HG03103 (cell line): ENCODE results near the gene CCDC91.
A peak's percentile ranks its signal among the peaks of the same experiment; 100 is the strongest.
"Not testable (repeated sequence)": the region's sequence is repeated elsewhere in the genome, so short reads cannot be mapped to it uniquely, and the experiment has no call there.

Experiments used
- ATAC-seq: cut with Tn5 transposase; IDR thresholded peaks from one replicate; pipeline ENCODE4 v1.9.1; 2021; ENCODE audit warnings: low read depth; ENCODE audit not compliant: unreplicated experiment

Gene CCDC91

DNA sequence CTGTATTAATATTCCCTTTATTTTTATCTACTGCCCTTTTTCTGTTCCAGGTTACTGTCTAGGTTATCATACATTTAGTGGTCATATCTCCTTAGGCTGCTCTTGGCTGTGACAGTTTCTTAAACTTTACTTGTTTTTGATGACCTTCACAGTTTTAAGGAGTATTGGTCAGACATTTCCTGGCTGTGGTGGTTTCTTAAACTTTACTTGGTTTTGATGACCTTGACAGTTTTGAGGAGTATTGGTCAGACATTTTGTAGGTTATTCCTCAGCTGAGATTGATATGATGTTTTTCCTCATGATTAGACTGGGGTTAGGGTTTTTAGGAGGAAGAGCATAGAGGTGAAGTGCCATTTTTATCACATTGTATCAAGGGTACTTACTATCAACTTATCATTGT lies 36.4 kb downstream of the CCDC91 start:
- no peak for ATAC-seq

DNA sequence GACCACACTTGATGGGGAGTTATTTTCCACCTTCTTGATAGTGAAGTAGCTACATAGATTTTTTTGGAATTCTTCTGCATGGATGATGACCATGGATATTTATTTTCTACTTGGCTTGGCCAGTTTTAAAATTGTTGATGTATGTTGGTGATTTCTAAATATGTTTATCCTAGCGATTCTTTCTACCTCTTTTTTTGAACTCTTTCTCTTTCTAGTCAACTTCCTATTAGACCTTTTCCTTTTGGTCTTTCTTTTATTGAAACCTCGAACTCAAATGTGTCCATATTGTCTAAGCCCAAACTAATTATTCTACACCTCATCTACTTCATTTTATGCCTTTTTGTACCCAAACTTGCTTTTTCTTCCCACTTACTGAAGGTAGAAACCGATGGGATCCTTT lies 37.0 kb downstream of the CCDC91 start:
- ATAC-seq, result no peak

DNA sequence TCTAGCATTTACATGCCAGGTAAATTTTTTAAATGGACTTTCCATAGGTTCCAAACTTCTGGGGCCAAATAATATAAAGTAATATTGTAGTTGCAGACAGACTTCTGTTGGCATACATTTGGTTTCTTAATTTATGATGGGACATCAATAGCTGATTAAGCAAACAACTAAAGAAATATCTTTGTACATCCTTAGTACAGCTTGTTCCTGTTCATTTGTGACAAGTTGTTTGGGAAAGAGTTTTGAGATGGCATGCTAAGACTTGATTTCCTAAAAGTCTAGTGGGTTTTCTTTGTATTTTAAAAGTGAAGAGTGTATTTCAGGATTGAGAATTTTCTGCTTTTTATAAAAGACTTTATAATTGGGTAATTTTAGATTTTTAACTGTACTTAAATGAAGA lies 41.0 kb downstream of the CCDC91 start:
- no peak for ATAC-seq

DNA sequence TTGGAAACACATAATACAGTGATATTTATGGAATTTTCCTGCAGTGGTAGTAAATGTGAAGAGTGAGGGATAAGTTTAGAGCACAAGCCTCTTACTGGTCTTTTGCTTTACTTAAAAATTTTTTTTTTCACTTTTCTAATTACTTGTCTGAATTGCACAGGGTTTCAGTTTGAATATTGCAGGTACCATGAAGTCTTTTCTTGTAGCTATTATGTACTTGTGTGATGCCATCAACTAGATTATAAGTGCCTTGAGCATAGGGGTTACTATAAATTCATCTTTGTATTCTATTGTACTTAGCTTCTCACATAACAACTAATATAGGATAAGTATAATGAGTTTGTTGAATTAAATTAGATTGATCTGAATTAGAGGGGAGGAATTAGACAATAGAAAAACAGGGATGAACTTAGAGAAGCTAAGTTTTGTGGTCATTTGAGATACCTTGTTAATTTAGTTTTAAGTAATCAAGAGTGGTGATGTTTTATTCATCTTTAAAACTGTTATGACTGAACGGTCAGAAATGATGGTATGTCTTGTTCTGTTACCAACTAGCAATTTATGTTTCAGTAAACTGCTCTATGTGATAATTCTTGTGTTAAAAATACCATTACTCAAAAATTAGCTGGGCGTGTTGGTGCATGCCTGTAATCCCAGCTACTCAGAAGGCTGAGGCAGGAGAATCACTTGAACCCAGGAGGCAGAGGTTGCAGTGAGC lies 42.1 kb downstream of the CCDC91 start:
- ATAC-seq, result peak; percentile 46

DNA sequence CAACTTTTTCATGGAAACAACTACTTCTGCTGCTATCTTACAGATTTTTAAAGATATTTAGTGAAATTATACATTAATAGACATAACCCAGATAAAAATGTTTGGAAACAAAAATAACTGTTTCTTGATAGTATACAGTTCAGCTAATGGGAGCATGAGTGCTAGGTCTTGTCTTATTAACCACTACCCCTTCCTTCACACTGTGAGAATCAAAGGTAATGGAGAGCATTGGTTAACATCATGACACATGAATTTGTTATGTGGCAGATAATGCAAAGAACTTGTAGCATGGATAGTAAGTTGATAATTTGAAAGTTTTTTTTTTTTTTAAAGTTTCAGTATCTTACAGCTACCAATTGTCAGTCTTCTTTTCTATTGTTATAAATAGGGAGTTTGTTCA lies 44.2 kb downstream of the CCDC91 start:
- no peak for ATAC-seq

DNA sequence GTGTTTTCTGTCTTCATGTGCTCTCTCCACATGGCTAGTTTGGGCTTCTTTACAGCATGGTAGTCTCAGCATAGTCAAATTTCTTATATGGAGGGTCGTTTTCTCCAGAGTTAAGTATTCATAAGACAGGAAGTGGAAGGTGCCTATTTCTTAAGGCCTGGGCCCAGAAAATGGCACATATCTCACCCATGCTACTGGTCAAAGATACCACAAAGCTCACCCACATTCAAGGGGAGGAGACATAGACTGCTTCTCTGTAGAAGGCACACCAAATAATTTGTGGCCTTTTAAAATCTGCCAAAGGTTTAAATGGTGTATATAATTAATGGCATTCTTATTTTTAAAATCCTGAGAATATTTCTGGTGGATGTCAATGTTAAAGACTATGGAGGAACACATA lies 44.8 kb downstream of the CCDC91 start:
- no peak for ATAC-seq

DNA sequence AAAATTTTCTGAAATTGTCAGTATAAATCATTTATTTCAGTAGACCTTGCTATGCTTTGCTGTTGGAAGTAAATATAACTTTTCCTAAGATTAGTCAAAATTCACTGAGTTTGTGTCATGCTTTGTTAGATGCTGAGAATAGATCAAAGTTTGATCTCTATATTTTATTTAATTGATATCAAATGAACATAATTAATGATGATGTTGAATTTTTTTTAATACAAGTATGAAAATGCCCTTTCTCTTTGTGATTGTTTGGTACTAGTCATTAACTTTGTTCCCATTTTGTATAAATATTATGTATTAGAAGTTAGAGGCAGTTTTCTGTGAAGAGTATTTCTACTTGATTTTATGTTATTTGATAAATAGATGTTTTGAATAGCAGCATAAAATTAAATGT lies 45.7 kb downstream of the CCDC91 start:
- no peak for ATAC-seq

DNA sequence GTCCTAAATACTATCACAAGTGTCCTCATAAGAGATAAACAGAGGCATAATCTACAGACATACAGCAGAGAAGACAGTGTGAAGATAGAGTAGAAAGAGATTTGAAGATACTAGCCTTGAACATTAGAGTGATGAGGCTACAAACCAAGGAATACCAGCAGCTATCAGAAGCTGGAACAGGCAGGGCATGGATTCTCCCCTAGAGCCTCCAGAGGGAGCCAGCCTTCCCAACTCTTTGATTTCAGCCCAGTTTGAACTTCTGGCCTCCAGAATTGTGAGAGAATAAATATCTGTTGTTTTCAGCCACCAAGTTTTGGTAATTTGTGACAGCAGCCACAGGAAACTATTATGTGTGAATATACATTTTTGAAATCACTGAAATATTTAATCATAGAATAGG lies 47.2 kb downstream of the CCDC91 start:
- ATAC-seq, result no peak

DNA sequence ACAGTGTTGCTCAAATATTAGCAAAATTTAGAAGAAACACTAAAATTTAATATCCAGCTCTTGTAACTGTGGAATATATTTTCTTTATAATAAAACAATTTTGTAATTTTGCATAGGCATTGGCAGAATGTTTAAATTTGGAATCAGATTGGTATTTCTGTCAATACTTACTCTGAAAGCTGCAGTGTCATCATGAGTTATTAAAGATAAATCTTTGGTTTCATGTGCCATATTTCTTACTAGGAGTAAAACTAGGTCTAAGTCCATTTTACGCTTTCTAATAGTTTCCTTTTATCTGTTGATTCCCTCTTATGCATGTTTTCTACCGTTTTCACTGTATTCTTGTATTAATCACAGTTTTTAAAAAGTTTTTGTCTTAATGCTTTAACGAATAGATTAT lies 49.7 kb downstream of the CCDC91 start:
- ATAC-seq, result no peak

DNA sequence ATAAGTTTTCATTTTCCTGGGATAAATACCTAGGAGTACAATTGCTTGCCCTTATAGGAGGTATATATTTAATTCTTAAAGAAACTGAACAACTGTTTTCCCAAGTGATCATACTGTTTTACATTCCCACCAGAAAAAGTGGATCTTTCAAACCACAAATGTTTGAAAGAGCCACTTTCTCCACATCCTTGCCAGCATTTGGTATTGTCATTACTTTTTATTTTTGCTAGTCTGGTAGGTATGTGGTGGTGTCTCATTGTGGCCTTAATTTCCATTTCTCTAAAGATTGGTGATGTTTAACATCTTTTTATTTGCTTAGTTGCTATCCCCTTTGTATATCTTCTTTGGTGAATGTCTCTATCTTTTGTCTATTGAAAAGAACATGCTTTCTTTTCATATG lies 50.6 kb downstream of the CCDC91 start:
- ATAC-seq, result no peak

DNA sequence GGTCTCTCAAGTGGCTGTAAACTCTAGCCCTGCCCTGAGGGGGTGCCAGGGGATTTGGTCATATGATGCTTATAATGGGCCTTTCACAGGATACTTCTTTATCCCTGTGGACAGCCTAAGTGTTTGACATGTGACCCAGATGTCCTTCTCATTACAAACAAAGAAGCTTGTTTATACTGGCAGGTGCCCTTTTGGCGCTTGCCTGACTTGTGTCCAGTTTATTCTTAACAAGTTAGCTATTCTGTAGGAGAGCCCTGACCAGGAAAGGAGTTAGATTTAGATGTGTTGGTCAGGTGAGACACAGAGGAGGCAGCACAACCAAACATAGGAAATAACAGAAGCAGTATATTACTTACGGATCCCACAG lies 51.9 kb downstream of the CCDC91 start:
- no peak for ATAC-seq

DNA sequence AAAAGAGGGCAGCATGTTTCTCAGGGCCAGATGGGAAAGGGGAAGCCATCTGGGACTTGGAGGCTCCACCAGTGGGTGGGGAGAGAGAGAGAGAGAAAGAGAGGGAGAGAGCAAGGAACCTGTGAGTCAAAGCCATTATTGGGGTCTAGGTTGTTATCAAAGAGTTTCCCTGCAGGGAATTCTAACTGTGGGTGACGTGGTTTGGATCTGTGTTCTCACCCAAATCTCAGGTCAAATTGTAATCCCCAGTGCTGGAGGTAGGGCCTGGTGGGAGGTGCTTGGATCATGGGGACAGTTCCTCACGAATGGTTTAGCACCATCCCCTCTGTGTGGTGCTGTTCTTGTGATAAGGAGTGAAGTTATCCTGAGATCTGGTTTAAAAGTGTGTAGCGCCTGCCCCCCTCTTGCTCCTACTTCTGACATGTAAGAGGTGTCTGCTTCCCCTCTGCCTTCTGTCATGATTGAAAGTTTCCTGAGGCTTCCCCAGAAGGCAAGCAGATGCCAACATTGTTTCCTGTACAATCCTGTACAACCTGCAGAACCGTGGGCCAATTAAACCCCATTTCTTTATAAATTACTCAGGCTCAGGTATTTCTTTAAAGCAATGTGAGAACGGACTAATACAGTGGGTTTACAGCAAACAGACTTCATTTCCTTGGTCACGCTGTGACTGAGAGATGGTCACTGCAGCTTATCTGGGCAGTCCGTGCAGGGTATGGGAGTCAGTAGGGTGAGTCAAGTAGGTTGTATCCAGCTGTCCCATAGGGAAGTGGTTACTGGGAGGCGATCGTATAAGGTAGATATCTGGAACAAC lies 52.4 kb downstream of the CCDC91 start:
- no peak for ATAC-seq

DNA sequence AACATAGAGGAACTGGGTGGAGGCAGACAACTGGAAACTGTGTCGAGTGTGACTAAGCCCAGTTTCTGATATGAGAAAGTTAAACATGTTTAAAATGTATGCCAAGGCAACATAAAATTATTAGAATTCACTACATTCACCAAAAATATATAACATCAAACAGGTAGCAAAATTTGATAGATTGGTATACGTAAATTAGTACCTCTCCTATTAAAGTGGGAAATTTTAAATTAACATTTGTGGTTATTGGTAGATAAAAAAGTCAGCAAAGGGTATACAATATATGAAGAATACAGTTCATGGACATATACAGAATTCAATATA lies 53.0 kb downstream of the CCDC91 start:
- ATAC-seq, result no peak

DNA sequence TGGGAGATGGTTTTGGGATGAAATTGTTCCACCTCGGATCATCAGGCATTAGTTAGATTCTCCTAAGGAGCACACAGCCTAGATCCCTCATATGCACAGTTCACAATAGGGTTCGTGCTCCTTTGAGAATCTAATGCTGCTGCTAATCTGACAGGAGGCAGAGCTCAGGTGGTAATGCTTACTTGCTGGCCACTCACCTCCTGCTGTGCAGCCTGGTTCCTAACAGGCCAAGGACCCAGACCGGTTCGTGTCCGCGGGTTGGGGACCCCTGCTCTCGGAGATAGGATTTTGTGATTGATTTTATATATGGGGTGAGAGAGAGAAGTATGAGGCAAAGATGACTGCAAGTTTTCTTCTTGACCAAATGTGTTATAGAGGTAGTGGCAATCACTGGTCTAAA lies 57.5 kb downstream of the CCDC91 start:
- no peak for ATAC-seq

DNA sequence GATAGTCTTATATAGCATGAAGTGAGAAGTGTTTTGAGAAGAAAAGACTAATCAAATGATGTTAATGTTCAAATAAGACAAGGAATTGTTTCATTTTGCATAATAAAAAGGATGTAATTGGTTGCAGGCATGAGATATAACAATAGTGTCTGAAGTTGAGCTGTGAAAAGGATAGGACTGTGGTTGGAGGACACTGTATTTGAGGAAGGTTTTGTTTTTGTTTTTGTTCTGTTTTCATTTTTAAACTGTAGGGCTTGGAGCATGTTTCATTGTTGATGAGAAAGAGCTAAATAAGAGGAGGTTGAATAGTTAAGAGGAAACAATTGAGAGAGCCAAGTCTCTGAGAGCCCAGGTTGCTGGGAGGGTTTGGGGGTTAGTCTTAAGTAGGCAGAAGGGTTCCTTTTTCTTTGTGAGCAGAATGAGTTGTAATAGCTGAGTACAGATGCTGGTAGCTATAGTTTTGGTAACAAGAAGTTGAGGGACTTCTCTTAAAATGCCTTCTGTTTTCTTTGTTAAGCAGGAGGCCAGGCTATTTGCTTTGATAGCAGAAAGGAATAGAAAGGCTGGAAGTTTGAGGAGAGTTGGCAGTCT lies 58.4 kb downstream of the CCDC91 start:
- ATAC-seq, result no peak

DNA sequence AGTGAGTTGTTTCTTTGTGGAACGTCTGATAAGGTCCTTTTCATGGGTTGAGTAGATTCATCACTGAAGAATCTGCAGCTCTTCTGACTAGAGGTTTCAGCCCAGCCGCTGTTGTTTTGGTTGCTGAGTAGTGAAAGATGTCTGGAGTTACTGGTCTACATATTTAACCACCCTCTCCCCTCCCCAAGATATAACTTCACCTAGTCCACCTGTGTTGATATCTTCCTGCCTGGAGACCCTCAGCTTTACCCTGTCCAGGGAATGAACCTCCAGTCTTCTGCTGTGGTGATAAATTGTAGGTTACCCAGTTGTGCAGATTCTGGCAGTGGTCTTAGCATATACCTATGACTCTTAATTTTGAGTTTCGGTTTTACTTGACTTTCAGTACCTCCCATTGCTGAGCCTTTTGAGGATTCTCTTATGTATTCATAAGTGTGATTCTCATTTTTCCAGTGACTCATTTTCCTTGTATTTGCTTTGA lies 62.9 kb downstream of the CCDC91 start:
- ATAC-seq, result peak; percentile 88

DNA sequence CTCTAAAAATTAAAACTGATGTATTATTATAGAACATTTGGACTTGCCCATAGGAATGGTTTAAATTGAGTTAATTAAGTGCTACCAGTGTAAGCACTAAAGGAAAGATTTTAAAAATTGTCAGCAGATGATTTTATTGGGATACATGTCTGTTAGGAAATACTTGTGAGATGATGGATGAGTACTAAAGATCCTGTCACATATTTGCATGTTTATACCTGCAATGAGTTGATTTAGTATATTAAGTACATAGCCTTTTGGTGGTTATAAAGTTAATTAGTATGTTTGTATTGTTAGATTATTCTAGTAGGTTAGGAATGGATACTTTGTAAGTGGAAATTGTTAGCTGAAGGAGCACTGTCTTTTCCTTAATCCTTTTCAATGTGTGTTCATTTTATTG lies 67.2 kb downstream of the CCDC91 start:
- no peak for ATAC-seq

DNA sequence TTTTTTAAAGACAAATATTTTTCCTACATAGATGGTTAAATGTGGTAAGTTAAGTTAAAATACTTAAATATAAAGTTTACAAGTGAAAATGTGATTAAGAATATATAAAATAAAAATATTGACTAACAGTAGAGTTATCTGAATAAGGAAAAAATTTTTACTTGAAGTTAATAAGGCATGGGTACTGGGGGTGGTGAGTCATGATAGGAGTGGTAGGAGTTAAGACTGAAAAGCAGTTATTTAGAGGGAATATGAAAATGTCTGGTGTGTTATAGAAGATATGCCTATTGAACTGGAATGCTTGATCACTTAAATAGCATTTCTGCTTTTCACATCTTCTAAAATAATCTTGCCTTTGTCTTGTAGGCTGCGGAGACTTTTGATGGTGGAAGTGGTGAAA lies 68.7 kb downstream of the CCDC91 start:
- no peak for ATAC-seq

DNA sequence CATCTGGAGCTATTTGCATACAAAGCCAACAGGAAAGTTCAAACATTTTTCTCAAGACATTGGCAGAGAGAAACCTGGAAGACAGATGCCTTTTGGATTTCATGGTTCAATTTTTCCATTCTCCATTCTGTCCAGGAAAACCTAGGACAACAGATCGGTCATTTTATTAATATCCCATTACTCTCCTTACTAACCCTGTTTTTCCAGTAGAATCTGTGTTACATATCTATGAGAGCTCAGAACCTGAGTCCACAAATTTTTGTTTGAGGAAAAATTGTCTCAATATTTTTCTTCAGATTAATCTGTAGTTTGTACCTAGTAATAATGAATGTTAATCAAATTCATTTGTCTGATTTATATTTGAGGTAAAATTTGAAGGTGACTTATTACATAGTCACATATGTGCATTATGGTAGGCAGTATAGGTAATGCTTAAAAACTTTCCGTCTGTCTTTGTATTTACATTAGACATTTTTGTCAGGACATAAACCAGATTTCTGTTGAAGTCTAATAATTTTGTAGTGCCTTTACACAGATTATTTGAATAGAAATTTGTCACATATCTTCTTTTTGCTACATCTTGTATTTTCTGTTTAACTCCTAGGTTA lies 75.3 kb downstream of the CCDC91 start:
- no peak for ATAC-seq

DNA sequence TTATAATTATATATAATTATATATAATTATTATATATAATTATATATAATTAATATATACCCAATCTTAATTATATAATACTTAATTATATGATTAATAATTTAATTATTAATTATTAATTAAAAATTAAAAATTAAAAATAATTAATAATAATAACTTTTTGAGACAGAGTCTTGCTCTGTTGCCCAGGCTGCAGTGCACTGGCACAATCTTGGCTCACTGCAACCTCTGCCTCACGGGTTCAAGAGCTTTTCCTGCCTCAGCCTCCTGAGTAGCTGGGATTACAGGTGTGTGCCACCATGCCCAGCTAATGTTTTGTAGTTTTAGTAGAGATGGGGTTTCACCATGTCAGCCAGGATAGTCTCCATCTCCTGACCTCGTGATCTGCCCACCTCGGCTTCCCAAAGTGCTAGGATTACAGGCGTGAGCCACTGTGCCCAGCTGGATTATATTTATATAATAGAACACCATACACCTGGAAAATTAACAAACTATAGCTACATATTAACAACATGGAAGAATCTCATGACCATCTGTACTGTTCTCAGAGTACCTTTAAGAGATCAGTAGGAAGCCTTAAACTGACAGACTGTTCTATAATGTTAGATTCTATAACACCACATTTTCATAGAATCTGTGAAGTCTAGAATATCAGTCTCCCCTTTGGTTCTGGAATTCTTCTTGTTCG lies 77.8 kb downstream of the CCDC91 start:
- ATAC-seq, result not testable (repeated sequence)
